ENCODE data around the gene NCK2.

DNA sequence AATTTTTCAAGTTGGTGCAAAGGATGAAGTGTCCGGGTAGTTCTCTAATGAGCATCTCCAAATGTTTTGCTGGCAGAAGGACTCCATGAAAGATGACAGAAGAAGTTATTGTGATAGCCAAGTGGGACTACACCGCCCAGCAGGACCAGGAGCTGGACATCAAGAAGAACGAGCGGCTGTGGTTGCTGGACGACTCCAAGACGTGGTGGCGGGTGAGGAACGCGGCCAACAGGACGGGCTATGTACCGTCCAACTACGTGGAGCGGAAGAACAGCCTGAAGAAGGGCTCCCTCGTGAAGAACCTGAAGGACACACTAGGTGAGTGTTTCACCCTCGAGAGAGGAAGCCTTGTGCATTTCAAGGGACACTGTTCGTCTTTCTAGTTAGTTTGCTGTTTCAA is 110.3 kb downstream of the NCK2 start:
- no peak for TF ChIP-seq POLR2A (IDR thresholded peaks at IDR 0.05; ENCODE audit: low read depth, low read length)
- TF ChIP-seq TAF1 (IDR thresholded peaks at IDR 0.05; ENCODE audit: low read depth, low read length) = no peak
- TF ChIP-seq POLR2AphosphoS5 (IDR thresholded peaks at IDR 0.05; ENCODE audit: low read depth, low read length) = no peak

Data from GM12891 (cell line).